ENCODE results near the gene ENKUR.

DNA sequence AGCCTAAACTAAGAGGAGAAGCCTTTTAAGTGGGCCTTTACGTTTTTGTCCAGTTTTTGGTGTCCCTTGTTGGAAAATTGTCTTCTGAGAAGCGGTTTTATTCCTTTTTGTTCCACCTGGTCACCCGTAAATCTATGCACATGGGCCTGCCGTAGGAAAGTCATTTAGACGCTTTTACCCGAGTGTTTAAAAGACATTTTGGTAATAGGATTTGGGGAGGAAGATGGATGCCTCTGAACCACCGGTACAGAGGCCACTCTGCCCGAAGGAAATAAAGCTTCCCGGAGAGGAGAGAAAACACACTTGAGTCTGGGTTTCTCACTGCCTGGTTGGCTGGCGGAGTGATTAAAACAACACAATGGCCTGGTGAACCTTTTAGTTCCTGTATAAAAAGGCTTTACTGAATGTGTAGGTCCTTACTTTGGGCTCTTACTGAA is 1.2 kb upstream of the ENKUR start:
- TF ChIP-seq, protein P1, sequence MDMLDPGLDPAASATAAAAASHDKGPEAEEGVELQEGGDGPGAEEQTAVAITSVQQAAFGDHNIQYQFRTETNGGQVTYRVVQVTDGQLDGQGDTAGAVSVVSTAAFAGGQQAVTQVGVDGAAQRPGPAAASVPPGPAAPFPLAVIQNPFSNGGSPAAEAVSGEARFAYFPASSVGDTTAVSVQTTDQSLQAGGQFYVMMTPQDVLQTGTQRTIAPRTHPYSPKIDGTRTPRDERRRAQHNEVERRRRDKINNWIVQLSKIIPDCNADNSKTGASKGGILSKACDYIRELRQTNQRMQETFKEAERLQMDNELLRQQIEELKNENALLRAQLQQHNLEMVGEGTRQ (IDR thresholded peaks at IDR 0.05; ENCODE audit: borderline replicate concordance, low read depth, low read length): no peak
- TF ChIP-seq KLF5 (IDR thresholded peaks at IDR 0.05; ENCODE audit: partially characterized antibody) (peak; percentile 1), YY1 (IDR thresholded peaks at IDR 0.05; ENCODE audit: low read depth, low read length) (no peak), EZH2 (IDR thresholded peaks at IDR 0.05; ENCODE audit: borderline replicate concordance, control insufficient read depth, low read depth, low read length) (no peak)
